DMS 273 treated with DMSO at 0.1 percent for 48 hours (cell line): ENCODE data around the gene TRPM3.
"Not testable (repeated sequence)": the region's sequence is repeated elsewhere in the genome, so short reads cannot be mapped to it uniquely, and the experiment has no call there.

Experiments used
- DNase-seq: peaks from one replicate; lab custom pipeline; 2025; lab: John Stamatoyannopoulos, UW

The TRPM3 gene

GRCh38 chr9:70998962-70999361 is 122.5 kb downstream of the TRPM3 start:
- DNase-seq = no peak

GRCh38 chr9:70995511-70995910 is 125.9 kb downstream of the TRPM3 start:
- DNase-seq = no peak

- no peak for DNase-seq
These were observed 126.8 kb downstream of the TRPM3 start for GRCh38 chr9:70994582-70994981.

GRCh38 chr9:70988551-70988950 is 132.9 kb downstream of the TRPM3 start:
- DNase-seq = no peak

- DNase-seq = no peak
These were observed 133.4 kb downstream of the TRPM3 start for GRCh38 chr9:70987986-70988385.

- DNase-seq = no peak
These were observed 134.4 kb downstream of the TRPM3 start for GRCh38 chr9:70986984-70987383.

GRCh38 chr9:70983723-70984295 is 137.6 kb downstream of the TRPM3 start:
- no peak for DNase-seq

- no peak for DNase-seq
These were observed 140.1 kb downstream of the TRPM3 start for GRCh38 chr9:70981312-70981711.

GRCh38 chr9:70979966-70980365 is 141.5 kb downstream of the TRPM3 start:
- DNase-seq = no peak

- no peak for DNase-seq
These were observed 143.3 kb downstream of the TRPM3 start for GRCh38 chr9:70978085-70978484.

- no peak for DNase-seq
These were observed 145.6 kb downstream of the TRPM3 start for GRCh38 chr9:70975821-70976220.

- DNase-seq = no peak
These were observed 149.7 kb downstream of the TRPM3 start for GRCh38 chr9:70971723-70972122.

GRCh38 chr9:70966380-70966779 is 155.0 kb downstream of the TRPM3 start:
- not testable (repeated sequence) for DNase-seq

GRCh38 chr9:70964861-70965260 is 156.6 kb downstream of the TRPM3 start:
- no peak for DNase-seq

GRCh38 chr9:70963554-70963953 is 157.9 kb downstream of the TRPM3 start:
- DNase-seq = no peak

GRCh38 chr9:70962761-70963440 is 158.5 kb downstream of the TRPM3 start:
- no peak for DNase-seq

GRCh38 chr9:70959366-70959765 is 162.1 kb downstream of the TRPM3 start:
- no peak for DNase-seq

- DNase-seq = no peak
These were observed 166.8 kb downstream of the TRPM3 start for GRCh38 chr9:70954596-70955143.

GRCh38 chr9:70954126-70954525 is 167.3 kb downstream of the TRPM3 start:
- DNase-seq = no peak

GRCh38 chr9:70951749-70952727 is 169.4 kb downstream of the TRPM3 start:
- DNase-seq = no peak

- no peak for DNase-seq
These were observed 171.2 kb downstream of the TRPM3 start for GRCh38 chr9:70950270-70950669.

GRCh38 chr9:70949239-70949638 is 172.2 kb downstream of the TRPM3 start:
- no peak for DNase-seq

- no peak for DNase-seq
These were observed 172.7 kb downstream of the TRPM3 start for GRCh38 chr9:70948744-70949143.
